Measurements from ENCODE around the gene OR8U1.
"Not testable (repeated sequence)": the region's sequence is repeated elsewhere in the genome, so short reads cannot be mapped to it uniquely, and the experiment has no call there.

OR8U1 gene

DNA sequence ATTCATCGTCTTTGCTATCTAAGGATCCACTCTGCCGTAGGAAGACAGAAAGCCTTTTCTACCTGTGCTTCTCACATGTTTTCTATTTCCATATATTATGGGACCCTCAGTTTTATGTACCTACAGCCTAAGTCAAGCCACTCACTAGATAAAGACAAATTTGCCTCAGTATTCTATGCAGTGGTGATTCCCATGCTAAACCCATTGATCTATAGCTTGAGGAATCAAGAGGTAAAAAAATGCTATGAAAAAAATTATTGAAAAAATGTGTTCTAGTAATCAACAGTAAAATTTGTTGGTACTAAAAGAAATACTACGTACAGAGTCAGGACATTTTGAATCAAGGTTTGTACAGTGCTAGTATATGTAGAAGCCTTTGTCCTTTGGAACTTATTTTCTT, 19.0 kb downstream of the OR8U1 start:
- FAIRE-seq (no peak), DNase-seq (ENCODE audit: insufficient read length, low spot score) (no peak)

DNA sequence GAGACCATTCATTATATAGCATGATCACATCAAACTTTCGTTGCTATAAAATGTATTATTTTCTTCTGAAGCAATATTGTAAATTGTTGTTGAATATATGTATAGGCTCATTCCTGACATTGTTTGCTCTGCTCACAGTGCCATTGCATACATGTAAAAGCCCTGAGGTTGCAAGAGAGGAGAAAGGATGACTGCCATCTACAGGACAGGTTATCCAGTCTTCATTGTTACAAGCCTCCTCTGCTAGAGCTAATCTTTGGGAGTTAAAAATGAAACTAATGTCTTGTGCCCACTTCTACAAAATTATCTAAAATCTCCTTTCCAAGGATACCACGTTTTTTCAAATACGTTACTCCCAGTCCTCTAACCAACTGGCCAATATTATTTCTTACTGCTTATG, 20.6 kb downstream of the OR8U1 start:
- no peak for DNase-seq (ENCODE audit: insufficient read length, low spot score)
- no peak for FAIRE-seq
- TF ChIP-seq CTCF (IDR thresholded peaks at IDR 0.05; ENCODE audit: insufficient read depth, missing control alignments): no peak

More for the DNA sequence above, 19.0 kb downstream of the OR8U1 start:
- TF ChIP-seq CTCF (IDR thresholded peaks at IDR 0.05; ENCODE audit: insufficient read depth, missing control alignments): no peak

GRCh38 chr11:56401858-56402461, 26.5 kb downstream of the OR8U1 start:
- FAIRE-seq; DNase-seq (ENCODE audit: insufficient read length, low spot score): not testable (repeated sequence)

GRCh38 chr11:56404393-56404792, 29.0 kb downstream of the OR8U1 start:
- no peak for TF ChIP-seq CTCF (IDR thresholded peaks at IDR 0.05; ENCODE audit: insufficient read depth, missing control alignments)
- no peak for DNase-seq (ENCODE audit: insufficient read length, low spot score)
- no peak for FAIRE-seq

- DNase-seq (ENCODE audit: insufficient read length, low spot score) (no peak), FAIRE-seq (no peak)
- TF ChIP-seq CTCF (IDR thresholded peaks at IDR 0.05; ENCODE audit: insufficient read depth, missing control alignments): no peak
Observed at GRCh38 chr11:56410801-56411200, 35.4 kb downstream of the OR8U1 start.

DNA sequence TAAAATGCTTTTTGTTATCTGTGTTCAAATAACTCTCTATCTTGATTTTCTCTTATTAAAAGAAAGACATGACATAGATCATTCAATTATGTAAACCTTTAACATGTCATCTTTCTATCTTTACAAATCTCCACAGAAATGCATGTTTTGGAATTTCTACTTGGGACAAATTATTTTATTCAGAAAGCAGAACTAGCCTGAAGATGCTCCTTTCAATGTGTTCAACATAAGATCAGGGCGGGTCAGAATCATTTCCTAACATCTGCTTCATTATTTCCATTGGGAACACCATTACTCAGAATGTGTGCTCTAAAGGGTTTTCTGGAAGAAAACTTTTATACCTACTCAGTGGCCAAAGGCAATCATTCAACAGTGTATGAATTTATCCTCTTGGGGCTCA, 37.0 kb downstream of the OR8U1 start, which contains the start of gene OR5AL1:
Gene OR5AL1, plus strand, starts transcription at position 301 of the 400 bp plus-strand sequence.
- no peak for DNase-seq (ENCODE audit: insufficient read length, low spot score)
- TF ChIP-seq CTCF (IDR thresholded peaks at IDR 0.05; ENCODE audit: insufficient read depth, missing control alignments): no peak
- FAIRE-seq: no peak
